SK-N-MC (cell line): Measurements from ENCODE around the gene PKMYT1.

Source experiments
- DNase-seq: peaks from one replicate; pipeline ENCODE4 v3.0.0-alpha.2; 2011; ENCODE audit warnings: low read depth, low spot score
- H3K27ac ChIP-seq: fragments of 200-600 bp; sonication (generic); 2 replicates; pipeline ENCODE4 v1.5.1; 2016; ENCODE audit warnings: mixed run types
- H3K36me3 ChIP-seq: fragments of 200-600 bp; sonication (generic); 2 replicates; pipeline ENCODE4 v1.6.1; 2017; ENCODE audit warnings: antibody characterized with exemption, low read length, mixed read lengths; ENCODE audit not compliant: insufficient read depth
- H3K4me3 ChIP-seq: fragments of 200-600 bp; sonication (generic); 2 replicates; pipeline ENCODE4 v1.5.1; 2016
- H3K9ac ChIP-seq: fragments of 200-600 bp; sonication (generic); 2 replicates; pipeline ENCODE4 v1.8.0; 2017; ENCODE audit warnings: mixed run types, mixed read lengths; ENCODE audit not compliant: insufficient read length
- H3K9me3 ChIP-seq: fragments of 200-600 bp; sonication (generic); 2 replicates; pipeline ENCODE4 v1.6.1; 2017; ENCODE audit warnings: low read depth, mild to moderate bottlenecking, antibody characterized with exemption, low read length, moderate library complexity, mixed read lengths
- EZH2 ChIP-seq: fragments of 200-600 bp; sonication (generic); IDR thresholded peaks from one replicate; pipeline ENCODE4 v1.6.1; 2017; ENCODE audit warnings: antibody characterized with exemption
- FOXP2 ChIP-seq: optimal IDR thresholded peaks from 2 replicates; pipeline ENCODE3; 2011; ENCODE audit warnings: mild to moderate bottlenecking, moderate library complexity; ENCODE audit not compliant: insufficient read depth; ENCODE audit errors: extremely low read length, control extremely low read depth
- POLR2AphosphoS5 ChIP-seq: IDR thresholded peaks from 2 replicates; pipeline ENCODE4 v1.6.1; 2012; ENCODE audit warnings: mild to moderate bottlenecking, low read depth, low read length, borderline replicate concordance

PKMYT1 gene

GRCh38 chr16:3025032-3026002 lies 45.1 kb upstream of the PKMYT1 start:
- Histone ChIP-seq H3K36me3 (peaks cover 15% of the 10 kb centered on the region; the same call in 1 of the 2 replicates), H3K4me3 (no peak overlapping the region), H3K9me3 (no peaks in the 10 kb centered on the region), H3K9ac (no peak overlapping the region), H3K27ac (no peak overlapping the region)
- DNase-seq: no peak
- TF ChIP-seq FOXP2: no peak
- TF ChIP-seq POLR2AphosphoS5: no peak
- TF ChIP-seq EZH2: no peak

- TF ChIP-seq POLR2AphosphoS5: peak; percentile 93
- no peak for TF ChIP-seq EZH2
- TF ChIP-seq FOXP2: peak; percentile 79
- H3K9ac ChIP-seq: peak within 1 kb of the TSS; percentile 89
- H3K4me3 ChIP-seq: peak within 1 kb of the TSS; percentile 83
- H3K36me3 ChIP-seq: peaks cover 15% of the 10 kb centered on the region; the same call in 1 of the 2 replicates
- peak; percentile 96 for DNase-seq
- no peaks in the 10 kb centered on the region for H3K9me3 ChIP-seq
- peak within 1 kb of the TSS; percentile 91 for H3K27ac ChIP-seq
Observed at GRCh38 chr16:3023669-3024478, 43.6 kb upstream of the PKMYT1 start, which contains the start of the genes HCFC1R1 and THOC6. Gene HCFC1R1, minus strand, starts transcription at chr16:3023942. Its CDS starts 1 bp downstream, at chr16:3023941. Gene THOC6, plus strand, starts transcription at chr16:3024035. Its CDS starts 292 bp downstream, at chr16:3024327.

- Histone ChIP-seq H3K9ac (peak overlapping the region; percentile 89), H3K36me3 (peaks cover 15% of the 10 kb centered on the region; the same call in 1 of the 2 replicates), H3K9me3 (no peaks in the 10 kb centered on the region), H3K27ac (no peak overlapping the region), H3K4me3 (peak overlapping the region; percentile 83)
- DNase-seq: no peak
- TF ChIP-seq POLR2AphosphoS5 (no peak; the same call in 1 of the 2 replicates), EZH2 (no peak), FOXP2 (no peak)
Observed at GRCh38 chr16:3023415-3023668, 43.1 kb upstream of the PKMYT1 start.

- DNase-seq: no peak
- Histone ChIP-seq H3K9ac (no peak overlapping the region), H3K36me3 (peaks cover 15% of the 10 kb centered on the region; the same call in 1 of the 2 replicates), H3K9me3 (no peaks in the 10 kb centered on the region), H3K4me3 (peak overlapping the region; percentile 83), H3K27ac (peak overlapping the region; percentile 77)
- TF ChIP-seq FOXP2 (no peak), POLR2AphosphoS5 (no peak; the same call in none of the 2 replicates), EZH2 (no peak)
Observed at GRCh38 chr16:3022684-3023414, 42.6 kb upstream of the PKMYT1 start.

- H3K9me3 ChIP-seq: no peaks in the 10 kb centered on the region
- no peak for TF ChIP-seq POLR2AphosphoS5
- TF ChIP-seq FOXP2: no peak
- TF ChIP-seq EZH2: no peak
- peaks cover 14% of the 10 kb centered on the region; the same call in 1 of the 2 replicates for H3K36me3 ChIP-seq
- peak overlapping the region; percentile 83 for H3K4me3 ChIP-seq
- peak overlapping the region; percentile 77 for H3K27ac ChIP-seq
- no peak for DNase-seq
- no peak overlapping the region for H3K9ac ChIP-seq
Observed at GRCh38 chr16:3022208-3022683, 42.0 kb upstream of the PKMYT1 start.

- TF ChIP-seq POLR2AphosphoS5: no peak
- TF ChIP-seq FOXP2: no peak
- no peak for TF ChIP-seq EZH2
- Histone ChIP-seq H3K9ac (no peak overlapping the region), H3K36me3 (peaks cover 8% of the 10 kb centered on the region; the same call in 1 of the 2 replicates), H3K4me3 (peak overlapping the region; percentile 83), H3K9me3 (no peaks in the 10 kb centered on the region), H3K27ac (peak overlapping the region; percentile 77; the same call in 1 of the 2 replicates)
- DNase-seq: no peak
Observed at GRCh38 chr16:3021449-3022207, 41.4 kb upstream of the PKMYT1 start.
